GM12874 (cell line): Measurements from ENCODE around the gene HS3ST4.

ENCODE experiments used
- CTCF ChIP-seq: IDR thresholded peaks from 2 replicates; pipeline ENCODE4 v1.5.1; 2011; ENCODE audit warnings: low read depth, mild to moderate bottlenecking, control low read depth, low read length, moderate library complexity; ENCODE audit not compliant: insufficient read depth

The HS3ST4 gene

GRCh38 chr16:25925421-25925820 lies 233.7 kb downstream of the HS3ST4 start:
- no peak for TF ChIP-seq CTCF

- TF ChIP-seq CTCF = no peak
These were observed 239.8 kb downstream of the HS3ST4 start for GRCh38 chr16:25931473-25932035.

GRCh38 chr16:25941800-25942499 lies 250.2 kb downstream of the HS3ST4 start:
- no peak for TF ChIP-seq CTCF

- TF ChIP-seq CTCF = no peak
These were observed 259.0 kb downstream of the HS3ST4 start for GRCh38 chr16:25950586-25951281.

- TF ChIP-seq CTCF = no peak
These were observed 260.2 kb downstream of the HS3ST4 start for GRCh38 chr16:25951999-25952398.

GRCh38 chr16:25952983-25953382 lies 261.2 kb downstream of the HS3ST4 start:
- TF ChIP-seq CTCF = no peak

GRCh38 chr16:25957707-25958106 lies 265.9 kb downstream of the HS3ST4 start:
- no peak for TF ChIP-seq CTCF
